Measurements from ENCODE around the gene C11orf54.
"Not testable (repeated sequence)": the region's sequence is repeated elsewhere in the genome, so short reads cannot be mapped to it uniquely, and the experiment has no call there.

The C11orf54 gene

GRCh38 chr11:93753241-93753640, 11.8 kb downstream of the C11orf54 start:
- H3K9me3 ChIP-seq, result no peaks in the 10 kb centered on the region
- DNase-seq, result no peak
- no peaks in the 10 kb centered on the region for H3K27me3 ChIP-seq
- no peaks in the 10 kb centered on the region for H3K4me1 ChIP-seq
- H3K36me3 ChIP-seq, result peaks cover 3% of the 10 kb centered on the region
- TF ChIP-seq, protein P1, sequence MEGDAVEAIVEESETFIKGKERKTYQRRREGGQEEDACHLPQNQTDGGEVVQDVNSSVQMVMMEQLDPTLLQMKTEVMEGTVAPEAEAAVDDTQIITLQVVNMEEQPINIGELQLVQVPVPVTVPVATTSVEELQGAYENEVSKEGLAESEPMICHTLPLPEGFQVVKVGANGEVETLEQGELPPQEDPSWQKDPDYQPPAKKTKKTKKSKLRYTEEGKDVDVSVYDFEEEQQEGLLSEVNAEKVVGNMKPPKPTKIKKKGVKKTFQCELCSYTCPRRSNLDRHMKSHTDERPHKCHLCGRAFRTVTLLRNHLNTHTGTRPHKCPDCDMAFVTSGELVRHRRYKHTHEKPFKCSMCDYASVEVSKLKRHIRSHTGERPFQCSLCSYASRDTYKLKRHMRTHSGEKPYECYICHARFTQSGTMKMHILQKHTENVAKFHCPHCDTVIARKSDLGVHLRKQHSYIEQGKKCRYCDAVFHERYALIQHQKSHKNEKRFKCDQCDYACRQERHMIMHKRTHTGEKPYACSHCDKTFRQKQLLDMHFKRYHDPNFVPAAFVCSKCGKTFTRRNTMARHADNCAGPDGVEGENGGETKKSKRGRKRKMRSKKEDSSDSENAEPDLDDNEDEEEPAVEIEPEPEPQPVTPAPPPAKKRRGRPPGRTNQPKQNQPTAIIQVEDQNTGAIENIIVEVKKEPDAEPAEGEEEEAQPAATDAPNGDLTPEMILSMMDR (IDR thresholded peaks at IDR 0.05; ENCODE audit: low read depth, low read length), result no peak
- H3K4me3 ChIP-seq (ENCODE audit: low read depth, low read length), result no peak overlapping the region

GRCh38 chr11:93756748-93757147, 15.3 kb downstream of the C11orf54 start:
- peaks cover 11% of the 10 kb centered on the region for H3K36me3 ChIP-seq
- no peaks in the 10 kb centered on the region for H3K27me3 ChIP-seq
- H3K9me3 ChIP-seq, result no peaks in the 10 kb centered on the region
- DNase-seq, result no peak
- H3K4me1 ChIP-seq, result no peaks in the 10 kb centered on the region
- no peak overlapping the region for H3K4me3 ChIP-seq (ENCODE audit: low read depth, low read length)
- TF ChIP-seq, protein P1 (IDR thresholded peaks at IDR 0.05; ENCODE audit: low read depth, low read length), result no peak

DNA sequence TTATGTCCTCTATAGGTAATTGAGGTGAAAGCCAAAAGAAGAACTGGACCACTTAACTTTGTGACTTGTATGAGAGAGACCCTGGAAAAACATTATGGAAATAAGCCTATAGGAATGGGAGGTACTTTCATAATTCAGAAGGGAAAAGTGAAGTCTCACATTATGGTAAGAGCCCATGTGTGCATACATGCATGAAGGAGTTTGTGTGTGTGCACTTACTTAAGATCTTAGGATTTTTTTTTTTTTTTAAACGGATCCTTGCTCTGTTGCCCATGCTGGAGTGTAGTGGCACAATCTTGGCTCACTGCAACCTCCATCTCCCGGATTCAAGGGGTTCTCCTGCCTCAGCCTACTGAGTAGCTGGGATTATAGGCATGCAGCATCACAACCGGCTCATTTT, 15.8 kb downstream of the C11orf54 start:
- no peak for DNase-seq
- TF ChIP-seq, protein P1 (IDR thresholded peaks at IDR 0.05; ENCODE audit: low read depth, low read length), result no peak

GRCh38 chr11:93757924-93758865, 16.7 kb downstream of the C11orf54 start:
- H3K27me3 ChIP-seq, result no peaks in the 10 kb centered on the region
- peaks cover 11% of the 10 kb centered on the region for H3K36me3 ChIP-seq
- no peak overlapping the region for H3K4me3 ChIP-seq (ENCODE audit: low read depth, low read length)
- no peaks in the 10 kb centered on the region for H3K9me3 ChIP-seq
- TF ChIP-seq, protein P1 (IDR thresholded peaks at IDR 0.05; ENCODE audit: low read depth, low read length), result no peak
- no peak for DNase-seq
- H3K4me1 ChIP-seq, result no peaks in the 10 kb centered on the region

More for the DNA sequence above, 15.8 kb downstream of the C11orf54 start:
- no peaks in the 10 kb centered on the region for H3K4me1 ChIP-seq
- H3K36me3 ChIP-seq, result peaks cover 11% of the 10 kb centered on the region
- no peak overlapping the region for H3K4me3 ChIP-seq (ENCODE audit: low read depth, low read length)
- H3K9me3 ChIP-seq, result no peaks in the 10 kb centered on the region
- H3K27me3 ChIP-seq, result no peaks in the 10 kb centered on the region

GRCh38 chr11:93759123-93759522, 17.7 kb downstream of the C11orf54 start:
- not testable (repeated sequence) for H3K27me3 ChIP-seq; H3K4me3 ChIP-seq (ENCODE audit: low read depth, low read length); H3K4me1 ChIP-seq; H3K9me3 ChIP-seq; DNase-seq
- H3K36me3 ChIP-seq, result peaks cover 11% of the 10 kb centered on the region

DNA sequence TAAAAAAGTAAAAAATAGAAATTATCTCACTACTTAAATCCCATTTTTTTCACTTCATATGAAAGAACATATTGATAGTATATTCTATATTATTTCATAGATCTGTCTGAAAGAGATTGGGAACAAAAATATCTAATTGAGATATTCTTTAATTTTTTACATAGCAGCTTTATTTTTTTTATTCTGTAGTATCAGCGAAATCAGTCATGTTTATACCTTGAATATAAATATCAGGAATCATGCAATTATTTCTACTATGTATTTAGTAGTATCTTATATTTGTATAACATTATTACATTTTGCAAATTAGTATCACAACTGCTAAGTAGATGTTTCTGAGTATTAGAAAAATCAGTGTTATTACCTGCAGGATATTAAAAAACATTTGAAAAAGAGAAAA, 20.4 kb downstream of the C11orf54 start:
- H3K9me3 ChIP-seq, result no peaks in the 10 kb centered on the region
- no peak for DNase-seq
- H3K27me3 ChIP-seq, result no peaks in the 10 kb centered on the region
- TF ChIP-seq, protein P1 (IDR thresholded peaks at IDR 0.05; ENCODE audit: low read depth, low read length), result no peak
- H3K4me1 ChIP-seq, result no peaks in the 10 kb centered on the region; the same call in 1 of the 2 replicates
- peaks cover 8% of the 10 kb centered on the region for H3K36me3 ChIP-seq
- no peak overlapping the region for H3K4me3 ChIP-seq (ENCODE audit: low read depth, low read length)
